Hindlimb muscle (tissue), 1 donor: ENCODE data around the gene APOBEC3A. TPM values are rescaled to one million over a fixed set of nuclear protein-coding genes. Genes with fewer than 3 reads are reported as not detected.
"Not testable (repeated sequence)": the region's sequence is repeated elsewhere in the genome, so short reads cannot be mapped to it uniquely, and the experiment has no call there.

Source experiments
- DNase-seq: peaks from one replicate; pipeline ENCODE4 v3.0.0-alpha.2; 2013
- polyA plus RNA-seq: library from polyadenylated mRNA; unstranded; fragments of 120-200 nt; gene quantifications from one replicate; pipeline ENCODE4 v1.2.1, GENCODE V29; 2013; ENCODE audit not compliant: insufficient read length

The APOBEC3A gene
- polyA plus RNA-seq, 1 donor, result 0.94 TPM

DNA sequence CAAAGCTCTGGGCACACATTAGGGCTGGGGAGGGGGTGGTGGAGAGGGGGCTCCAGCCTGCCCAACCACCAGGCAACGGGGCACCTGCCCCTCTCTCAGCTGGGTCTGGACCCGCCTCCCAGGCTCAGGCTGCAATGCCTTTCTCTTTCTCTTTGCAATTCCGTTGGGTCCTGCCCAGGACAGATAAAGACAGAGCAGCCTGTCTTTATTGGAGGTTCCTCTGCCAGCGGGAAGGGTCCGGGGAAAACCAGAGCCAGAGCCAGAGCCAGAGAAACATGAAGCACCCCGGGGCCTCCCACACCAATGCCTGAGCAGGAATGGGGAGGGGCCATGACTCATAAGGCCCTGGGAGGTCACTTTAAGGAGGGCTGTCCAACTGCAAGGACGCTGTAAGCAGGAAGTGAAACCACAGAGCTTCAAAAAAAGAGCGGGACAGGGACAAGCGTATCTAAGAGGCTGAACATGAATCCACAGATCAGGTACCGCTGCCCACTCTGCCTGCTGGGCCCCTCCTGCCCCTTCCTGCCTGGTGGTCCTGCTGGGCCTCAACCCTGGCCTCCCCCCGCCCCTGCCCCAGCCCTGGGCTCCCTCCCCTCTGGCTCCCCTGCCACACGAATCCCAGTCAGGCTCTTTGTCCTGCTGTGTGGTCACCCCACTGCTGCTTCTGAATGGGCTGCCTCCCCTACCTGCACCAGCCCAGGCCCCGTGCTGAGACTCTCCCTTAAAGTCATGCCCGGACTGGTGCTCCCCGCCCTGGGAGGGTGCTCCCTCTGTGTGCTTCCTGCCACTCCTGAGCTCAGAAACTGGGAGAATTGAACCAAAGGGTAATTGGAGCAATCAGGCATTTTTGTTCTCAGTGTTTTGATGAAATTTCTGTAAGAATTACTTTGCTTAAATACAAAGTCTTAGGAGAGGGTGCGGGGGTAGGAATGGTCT lies 24.9 kb downstream of the APOBEC3A start, which contains the start of gene APOBEC3B:
TSS of gene APOBEC3B (plus strand) at position 356 of the 936 bp plus-strand sequence. CDS start at position 463, 107 bp downstream.
- peak; percentile 89 for DNase-seq

DNA sequence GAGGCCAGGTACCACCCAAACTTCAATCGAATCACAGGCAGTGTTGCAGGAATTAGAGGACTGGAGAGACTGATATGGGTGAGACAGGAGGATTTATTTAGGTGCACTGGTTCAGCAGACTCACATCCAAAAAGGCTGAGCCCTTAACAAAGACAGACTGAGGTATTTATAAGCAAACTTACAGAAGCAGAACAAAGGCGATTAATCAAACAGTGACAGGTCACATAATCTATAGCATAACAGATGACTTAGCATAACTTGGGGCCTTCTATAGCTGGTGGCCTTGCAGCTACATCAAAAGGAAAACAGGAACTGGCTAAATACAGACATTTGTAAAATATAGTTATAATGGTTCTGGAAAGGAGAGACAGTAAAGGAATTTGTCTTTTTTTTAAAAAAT lies 26.8 kb downstream of the APOBEC3A start:
- no peak for DNase-seq

DNA sequence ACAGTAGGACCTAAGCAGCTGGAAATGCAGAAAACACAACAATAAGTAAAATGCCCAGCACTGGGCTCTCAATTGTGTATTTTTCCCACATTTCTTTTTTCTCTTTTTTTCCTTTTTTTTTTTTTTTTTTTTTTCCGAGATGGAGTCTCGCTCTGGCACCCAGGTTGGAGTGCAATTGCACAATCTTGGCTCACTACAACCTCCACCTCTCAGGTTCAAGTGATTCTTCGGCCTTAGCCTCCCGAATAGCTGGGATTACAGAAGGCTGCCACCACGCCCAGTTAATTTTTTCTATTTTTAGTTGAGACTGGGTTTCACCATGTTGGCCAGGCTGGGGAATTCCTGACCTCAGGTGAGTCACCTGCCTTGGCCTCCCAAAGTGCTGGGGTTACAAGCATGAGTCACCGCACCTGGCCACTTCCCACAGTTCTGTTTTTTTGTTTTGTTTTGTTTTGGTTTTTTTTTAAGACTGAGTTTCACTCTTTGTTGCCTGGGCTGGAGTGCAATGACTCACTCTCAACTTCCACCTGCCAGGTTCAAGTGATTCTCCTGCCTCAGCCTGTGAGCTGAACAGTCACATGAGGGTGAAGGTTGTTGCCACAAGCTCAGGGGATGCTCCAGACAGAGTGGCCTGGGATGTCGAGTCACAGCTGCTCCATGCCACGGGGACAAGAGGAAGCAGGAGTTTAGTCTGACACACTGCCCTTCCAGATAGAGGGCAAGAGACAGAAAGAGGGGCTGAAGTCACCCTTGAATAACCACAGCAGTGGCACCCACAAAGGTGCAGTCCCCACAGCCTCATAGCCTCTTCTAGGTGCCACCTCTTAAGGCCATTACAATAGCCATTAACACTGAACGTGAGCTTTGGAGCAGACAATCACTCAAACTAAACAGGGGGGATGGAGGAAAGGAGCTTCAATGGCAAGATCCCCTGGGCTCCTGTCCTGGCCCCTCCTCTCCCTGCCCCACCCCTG lies 27.7 kb downstream of the APOBEC3A start:
- DNase-seq, result not testable (repeated sequence)

DNA sequence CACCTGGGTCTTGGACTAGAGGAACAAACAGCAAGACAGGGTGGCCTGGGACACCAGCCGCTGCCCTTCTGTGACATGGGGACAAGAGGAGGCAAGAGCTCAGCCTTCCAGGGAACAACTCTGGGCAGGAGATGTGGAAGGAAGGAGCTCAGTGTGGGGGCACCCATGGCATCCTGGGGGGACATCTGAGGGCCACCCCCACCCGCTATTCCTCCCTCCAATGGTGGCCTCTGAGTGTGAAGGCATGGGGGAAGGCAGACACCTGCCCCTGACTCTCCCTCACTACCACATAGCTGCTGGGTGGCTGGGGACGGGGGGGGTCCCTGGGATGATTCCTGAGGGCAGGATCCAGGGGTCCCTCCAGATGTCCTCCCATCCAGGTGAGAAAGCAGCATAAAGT lies 29.2 kb downstream of the APOBEC3A start:
- no peak for DNase-seq

DNA sequence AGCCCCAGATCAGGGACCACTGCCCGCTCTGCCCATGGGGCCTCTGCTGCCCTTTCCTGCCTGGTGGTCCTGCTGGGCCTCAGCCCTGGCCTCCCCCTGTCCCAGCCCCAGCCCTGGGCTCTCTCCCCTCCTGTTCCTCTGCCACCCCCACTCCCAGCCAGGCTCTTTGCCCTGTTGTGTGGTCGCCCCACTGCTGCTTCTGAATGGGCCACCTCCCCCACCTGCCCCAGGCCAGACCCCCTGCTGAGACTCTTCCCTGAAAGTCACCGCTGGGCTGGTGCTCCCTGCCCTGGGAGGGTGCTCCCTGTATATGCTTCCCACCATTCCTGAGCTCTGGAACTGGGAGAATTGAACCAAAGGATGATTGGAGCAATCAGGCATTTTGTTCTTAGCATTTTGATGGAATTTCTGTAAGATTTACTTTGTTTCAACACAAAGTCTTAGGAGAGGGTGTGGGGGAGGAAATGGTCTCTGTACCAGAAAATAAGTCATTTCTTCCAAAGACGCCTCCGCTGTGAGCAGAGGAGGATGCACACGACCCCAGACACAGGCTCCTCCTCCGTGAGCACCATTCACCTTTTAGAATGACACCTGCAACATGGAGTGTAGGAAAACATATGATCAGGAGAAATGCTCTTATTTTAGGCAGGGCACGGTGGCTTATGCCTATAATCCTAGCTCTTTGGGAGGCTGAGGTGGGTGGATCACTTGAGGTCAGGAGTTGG lies 29.9 kb downstream of the APOBEC3A start:
- DNase-seq, result no peak

DNA sequence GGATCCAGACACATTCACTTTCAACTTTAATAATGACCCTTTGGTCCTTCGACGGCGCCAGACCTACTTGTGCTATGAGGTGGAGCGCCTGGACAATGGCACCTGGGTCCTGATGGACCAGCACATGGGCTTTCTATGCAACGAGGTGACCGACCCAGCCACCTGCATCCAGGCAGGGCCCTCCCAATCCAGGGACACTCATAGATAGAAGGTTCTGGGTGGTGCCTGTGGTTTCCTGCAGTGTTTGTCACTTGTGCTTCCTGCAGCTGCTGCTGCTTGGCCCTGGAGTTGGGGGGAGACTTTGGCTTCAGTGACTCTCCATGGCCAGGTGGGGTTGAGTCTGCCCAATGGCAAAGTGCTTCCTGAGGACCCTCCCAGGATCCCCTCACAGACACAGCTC lies 32.1 kb downstream of the APOBEC3A start:
- no peak for DNase-seq

DNA sequence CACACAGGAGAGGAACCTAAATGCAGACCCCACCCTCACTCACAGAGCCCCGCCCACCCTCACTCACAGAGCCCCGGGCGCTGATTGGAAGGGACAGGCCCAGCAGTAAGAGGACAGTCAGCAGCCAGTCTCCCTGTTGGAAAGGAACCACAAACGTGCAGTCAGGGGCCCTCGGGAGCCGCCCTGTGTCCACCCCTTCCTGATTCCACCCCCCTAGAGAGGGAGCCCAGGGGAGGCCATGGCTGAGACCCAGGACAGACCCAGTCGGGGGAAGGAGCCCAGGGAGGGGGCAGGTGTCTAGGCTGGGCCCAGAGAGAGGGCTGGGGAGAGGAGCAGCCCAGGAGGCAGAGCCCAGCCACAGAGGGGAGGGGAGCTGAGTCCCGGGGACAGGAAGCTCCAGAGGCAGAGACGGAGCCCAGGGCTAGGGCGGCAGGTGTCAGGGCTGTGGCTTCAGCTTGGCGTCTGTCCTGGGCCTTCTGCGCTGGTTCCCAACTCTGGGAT lies 35.5 kb downstream of the APOBEC3A start:
- not testable (repeated sequence) for DNase-seq

DNA sequence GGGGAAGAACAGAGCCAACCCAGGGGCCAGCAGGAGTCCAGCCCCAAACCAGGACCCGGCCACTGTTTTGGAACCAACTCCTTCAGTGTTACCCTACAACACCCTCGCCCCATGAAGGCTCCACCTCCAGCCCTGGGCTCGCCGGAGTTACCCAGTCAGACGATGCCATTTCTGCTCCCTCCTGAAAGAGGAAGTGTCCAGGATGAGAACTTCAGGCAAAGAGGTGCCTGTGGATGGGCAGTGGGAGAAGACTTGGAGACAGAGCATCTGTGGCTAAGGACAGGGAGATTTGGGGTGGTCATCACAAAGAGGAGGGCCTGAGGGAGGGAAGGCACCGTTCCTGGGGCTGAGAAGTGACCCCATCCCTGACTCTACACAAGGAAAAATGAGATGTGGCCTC lies 38.7 kb downstream of the APOBEC3A start:
- DNase-seq, result no peak

DNA sequence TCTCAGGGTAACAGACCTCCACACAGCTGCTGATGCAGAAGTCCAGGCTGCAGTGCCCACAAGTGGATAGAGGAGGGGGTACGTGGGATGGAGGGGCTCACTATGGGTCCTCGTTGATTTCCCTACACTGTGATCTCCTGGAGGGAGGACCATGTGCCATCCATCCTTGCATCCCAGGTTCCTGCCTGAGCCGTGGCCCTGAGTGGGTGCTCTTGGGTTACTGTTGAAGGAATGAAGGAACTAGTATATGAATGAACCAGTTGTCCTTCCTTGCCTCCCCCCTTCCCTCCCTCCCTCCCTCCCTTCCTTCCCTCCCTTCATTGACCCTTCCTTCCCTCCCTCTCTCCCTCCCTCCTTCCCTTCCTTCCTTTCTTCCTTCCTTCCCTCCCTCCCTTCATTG lies 40.1 kb downstream of the APOBEC3A start:
- DNase-seq, result no peak

DNA sequence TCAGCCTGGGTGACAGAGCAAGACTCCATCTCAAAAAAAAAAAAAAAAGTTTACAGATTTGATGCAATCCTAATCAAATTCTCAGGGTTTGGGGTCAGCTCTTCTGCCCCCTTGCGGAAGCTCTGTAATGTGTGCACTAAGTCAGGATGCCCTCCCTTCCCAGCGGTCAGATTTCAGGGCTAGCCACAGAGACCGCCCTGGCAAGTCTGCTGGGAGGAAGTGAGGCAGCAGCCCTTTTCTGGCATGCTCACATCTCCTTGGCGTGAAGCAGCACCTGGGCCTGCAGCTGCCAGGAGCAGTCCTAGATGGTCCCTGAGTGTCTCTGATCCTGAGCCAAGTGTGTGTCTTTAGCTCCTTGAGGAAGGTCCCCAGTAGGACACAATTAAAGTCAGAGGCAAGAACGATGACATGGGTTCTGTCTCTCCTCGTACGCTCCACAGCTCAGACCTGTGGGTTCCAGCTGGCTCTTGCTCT lies 45.8 kb downstream of the APOBEC3A start:
- peak; percentile 81 for DNase-seq

DNA sequence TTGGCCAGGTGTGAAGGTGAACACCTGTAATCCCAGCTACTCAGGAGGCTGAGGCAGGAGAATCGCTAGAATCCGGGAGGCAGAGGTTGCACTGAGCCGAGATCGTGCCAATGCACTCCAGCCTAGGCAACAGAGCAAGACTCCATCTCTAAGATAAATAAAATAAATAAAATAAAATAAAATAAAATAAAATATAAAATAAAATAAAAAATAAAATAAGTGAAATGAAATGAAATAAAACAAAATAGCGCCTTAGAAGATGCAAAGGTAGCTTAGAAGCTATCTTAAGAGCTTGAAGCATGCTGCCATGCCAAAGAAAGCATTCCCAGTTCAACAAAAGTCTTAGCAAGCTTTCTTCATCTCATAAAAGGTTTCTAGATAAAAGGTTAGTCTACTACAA lies 49.8 kb downstream of the APOBEC3A start:
- no peak for DNase-seq

DNA sequence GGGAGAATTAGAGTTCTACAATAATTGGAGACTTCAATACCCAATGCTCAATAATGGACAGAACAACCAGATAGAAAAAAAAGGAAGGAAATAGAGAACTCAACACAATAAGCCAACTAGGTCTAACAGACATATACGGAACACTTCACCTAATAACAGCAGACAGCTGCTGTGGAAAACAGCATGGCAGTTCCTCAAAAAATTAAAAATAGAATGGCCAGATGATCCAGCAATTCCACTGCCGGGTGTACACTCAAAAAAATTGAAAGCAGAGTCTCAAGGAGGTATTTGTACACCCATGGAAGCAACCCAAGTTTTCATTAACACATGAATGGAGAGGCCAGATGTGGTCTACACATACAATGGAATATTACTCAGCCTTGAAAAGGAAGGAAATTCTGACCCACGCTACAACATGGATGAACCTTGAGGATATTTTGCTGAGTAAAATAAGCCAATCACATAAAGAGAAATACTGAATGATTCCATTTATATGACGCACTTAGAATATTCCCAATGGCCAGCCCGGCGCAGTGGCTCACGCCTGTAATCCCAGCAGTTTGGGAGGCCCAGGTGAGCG lies 51.0 kb downstream of the APOBEC3A start:
- not testable (repeated sequence) for DNase-seq

DNA sequence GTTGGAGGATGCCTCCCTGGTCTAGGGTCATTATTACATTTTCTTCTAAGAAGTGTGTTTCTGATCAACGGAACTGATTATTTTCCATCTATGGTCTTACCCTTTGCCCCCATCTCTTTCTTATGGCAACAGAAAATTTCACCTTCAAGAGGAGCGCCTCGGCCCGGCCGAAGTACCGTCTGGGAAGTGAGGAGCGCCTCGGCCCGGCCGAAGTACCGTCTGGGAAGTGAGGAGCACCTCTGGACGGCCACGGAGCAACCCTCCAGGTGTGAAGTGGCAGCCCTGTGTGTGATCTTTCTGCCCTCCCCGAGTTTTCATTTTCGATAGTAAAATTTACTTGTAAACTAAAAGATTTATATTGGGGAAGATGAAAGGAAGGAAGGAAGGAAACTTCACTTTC lies 53.5 kb downstream of the APOBEC3A start:
- no peak for DNase-seq

Other genes with a start within 250 kb of the APOBEC3A start
- gene SUN2, start 201.6 kb upstream of the APOBEC3A start, polyA plus RNA-seq, result 59.3 TPM
- gene DNAL4, start 163.5 kb upstream of the APOBEC3A start, polyA plus RNA-seq, result 12.2 TPM
- 4.1 TPM for gene NPTXR, start 113.6 kb upstream of the APOBEC3A start, polyA plus RNA-seq
- gene CBX6, start 85.4 kb upstream of the APOBEC3A start, polyA plus RNA-seq, result 29.0 TPM
- 3.1 TPM for gene APOBEC3B, start 24.7 kb downstream of the APOBEC3A start, polyA plus RNA-seq
- gene APOBEC3C, start 56.6 kb downstream of the APOBEC3A start, polyA plus RNA-seq, result 6.8 TPM
- 1.5 TPM for gene APOBEC3D, start 63.5 kb downstream of the APOBEC3A start, polyA plus RNA-seq
- 3.0 TPM for gene APOBEC3F, start 83.3 kb downstream of the APOBEC3A start, polyA plus RNA-seq
- gene APOBEC3G, start 119.7 kb downstream of the APOBEC3A start, polyA plus RNA-seq, result 3.3 TPM
- not detected for gene APOBEC3H, start 139.6 kb downstream of the APOBEC3A start, polyA plus RNA-seq
- 5.7 TPM for gene CBX7, start 195.1 kb downstream of the APOBEC3A start, polyA plus RNA-seq